B cell (primary cell): ENCODE measurements around the gene DDX28. TPM values are rescaled to one million over a fixed set of nuclear protein-coding genes. Genes with fewer than 3 reads are reported as not detected.

ENCODE experiments used
- ATAC-seq: fragments of 200-7000 bp; cut with Tn5 transposase; one replicate; pipeline ENCODE4 v1.10.0; 2021; ENCODE audit warnings: low read depth, mild to moderate bottlenecking, moderate number of reproducible peaks, moderate library complexity
- CTCF ChIA-PET: fragments of 350-600 bp; sonication (Branson Sonifier 250); formaldehyde crosslinking; loops from one replicate; lab custom pipeline; 2021; ENCODE audit warnings: antibody characterized with exemption, inconsistent platforms; lab: Charles Lee
- POLR2A ChIA-PET: fragments of 350-600 bp; sonication (Branson Sonifier 250); formaldehyde crosslinking; loops from one replicate; lab custom pipeline; 2021; ENCODE audit warnings: antibody characterized with exemption; lab: Charles Lee
- DNase-seq: peaks from one replicate; pipeline ENCODE4 v3.0.0; 2013
- H2AFZ ChIP-seq: 2 replicates; pipeline ENCODE4 v1.6.1; 2012; ENCODE audit warnings: mild to moderate bottlenecking, low read depth, low read length; ENCODE audit not compliant: insufficient read depth, poor library complexity, severe bottlenecking
- H3K27ac ChIP-seq, 2 donors: 1 replicate in 1 of 2; 2 replicates in 1 of 2; pipeline ENCODE4 v1.5.1; 2012 to 2013; ENCODE audit warnings: low read length in 2 of 2, mild to moderate bottlenecking in 2 of 2, moderate library complexity in 1 of 2
- H3K27me3 ChIP-seq, 4 experiments: fragments of 200-600 bp in 1 of 4; sonication (generic) in 1 of 4; replicated peaks in 1 of 4; 1 replicate in 2 of 4; 2 replicates in 2 of 4; pipeline versions ENCODE4 v1.6.1 to v1.7.0; 2013 to 2016; ENCODE audit warnings: low read length in 3 of 4, mild to moderate bottlenecking in 2 of 4, mixed read lengths in 1 of 4, moderate library complexity in 1 of 4; ENCODE audit not compliant: insufficient read depth in 4 of 4, control insufficient read depth in 3 of 4; ENCODE audit errors: control extremely low read depth in 1 of 4
- H3K36me3 ChIP-seq, 2 experiments: replicated peaks in 1 of 2; 1 replicate in 1 of 2; 2 replicates in 1 of 2; pipeline versions ENCODE4 v1.6.1 to v1.7.1; 2013; ENCODE audit warnings: low read length in 1 of 2; ENCODE audit not compliant: insufficient read depth in 2 of 2, control insufficient read depth in 1 of 2; ENCODE audit errors: control extremely low read depth in 1 of 2, extremely low read depth in 1 of 2
- H3K4me1 ChIP-seq, 2 donors: fragments of 200-600 bp in 1 of 2; sonication (generic) in 1 of 2; 1 replicate in 1 of 2; 2 replicates in 1 of 2; pipeline versions ENCODE4 v1.5.1 to v1.6.1; 2013 to 2017; ENCODE audit warnings: low read length in 2 of 2; ENCODE audit not compliant: control insufficient read depth in 2 of 2, insufficient read depth in 2 of 2
- H3K4me2 ChIP-seq: replicated peaks from 2 replicates; pipeline ENCODE3; 2012; ENCODE audit warnings: mild to moderate bottlenecking, low read depth, low read length; ENCODE audit not compliant: poor library complexity, severe bottlenecking
- H3K4me3 ChIP-seq, 5 experiments: fragments of 200-600 bp in 1 of 5; sonication (generic) in 1 of 5; 1 replicate in 3 of 5; 2 replicates in 2 of 5; pipeline versions ENCODE4 v1.5.1 to v1.7.0; 2011 to 2016; ENCODE audit warnings: low read length in 4 of 5, mild to moderate bottlenecking in 4 of 5, low read depth in 2 of 5, control low read depth in 1 of 5, moderate library complexity in 1 of 5; ENCODE audit not compliant: insufficient read depth in 1 of 5; ENCODE audit errors: control extremely low read depth in 1 of 5, extremely low read depth in 1 of 5
- H3K79me2 ChIP-seq: fragments of 200-600 bp; sonication (generic); one replicate; pipeline ENCODE4 v1.6.0; 2016; ENCODE audit warnings: low read length; ENCODE audit not compliant: control insufficient read depth, insufficient read depth
- H3K9ac ChIP-seq: fragments of 200-600 bp; sonication (generic); 2 replicates; pipeline ENCODE4 v1.6.1; 2017; ENCODE audit warnings: mild to moderate bottlenecking, low read length, moderate library complexity
- H3K9me3 ChIP-seq, 3 donors: one replicate each; pipeline versions ENCODE4 v1.6.1 to v1.7.1; 2013; ENCODE audit warnings: low read length in 2 of 3; ENCODE audit not compliant: control insufficient read depth in 2 of 3, insufficient read depth in 1 of 3; ENCODE audit errors: control extremely low read depth in 1 of 3
- H4K20me1 ChIP-seq: 2 replicates; pipeline ENCODE4 v1.6.0; 2012; ENCODE audit warnings: mild to moderate bottlenecking, low read length; ENCODE audit not compliant: insufficient read depth, control insufficient read depth, poor library complexity, severe bottlenecking
- H3K27ac Mint-ChIP-seq: one replicate; pipeline ENCODE4 v1.8.0; 2021; ENCODE audit warnings: mixed read lengths
- H3K27me3 Mint-ChIP-seq: one replicate; pipeline ENCODE4 v1.8.0; 2021; ENCODE audit warnings: mixed read lengths
- H3K4me1 Mint-ChIP-seq: one replicate; pipeline ENCODE4 v1.8.0; 2021; ENCODE audit warnings: mixed read lengths
- H3K4me3 Mint-ChIP-seq: one replicate; pipeline ENCODE4 v1.8.0; 2021; ENCODE audit warnings: mixed read lengths
- H3K9me3 Mint-ChIP-seq: one replicate; pipeline ENCODE4 v1.8.0; 2022; ENCODE audit warnings: mixed read lengths; ENCODE audit not compliant: insufficient read depth
- EZH2 ChIP-seq: IDR thresholded peaks from 2 replicates; pipeline ENCODE4 v1.6.1; 2012; ENCODE audit warnings: borderline replicate concordance, low read depth, mild to moderate bottlenecking, moderate library complexity, low read length; ENCODE audit not compliant: insufficient read depth, poor library complexity, severe bottlenecking
- WGBS: methylation state at CpG from one replicate; pipeline ENCODE4 v1.1.5; 2013; ENCODE audit warnings: missing lambda C conversion rate; ENCODE audit not compliant: insufficient coverage; 5-methylcytosine and 5-hydroxymethylcytosine counted together
- intact Hi-C: fragments of 100-400 bp; cut with micrococcal nuclease; formaldehyde crosslinking; loops from one replicate; pipeline ENCODE4 v1.10.0; 2022
- polyA plus RNA-seq: library from polyadenylated mRNA; depleted of rRNA; stranded (reverse); fragments of >200 nt; gene quantifications from 2 replicates; pipeline ENCODE4 v1.2.3, GENCODE V29; 2012
- total RNA-seq, 2 donors: library from RNA; stranded (reverse); fragments of 120-200 nt in 1 of 2; gene quantifications; 1 replicate in 1 of 2; 2 replicates in 1 of 2; pipeline versions ENCODE4 v1.2.3 to v1.2.4, GENCODE V29; 2013 to 2022
- TF ChIP-seq, protein P1 (sequence below): fragments of 200-600 bp; IDR thresholded peaks from one replicate; pipeline ENCODE4 v1.8.0; 2022; ENCODE audit warnings: antibody characterized with exemption, mild to moderate bottlenecking

The DDX28 gene
- total and polyA plus RNA-seq, 2 donors (not counting 1 experiment from before 2014, with no cell fraction given): 8.0 to 20.2 TPM

DNA sequence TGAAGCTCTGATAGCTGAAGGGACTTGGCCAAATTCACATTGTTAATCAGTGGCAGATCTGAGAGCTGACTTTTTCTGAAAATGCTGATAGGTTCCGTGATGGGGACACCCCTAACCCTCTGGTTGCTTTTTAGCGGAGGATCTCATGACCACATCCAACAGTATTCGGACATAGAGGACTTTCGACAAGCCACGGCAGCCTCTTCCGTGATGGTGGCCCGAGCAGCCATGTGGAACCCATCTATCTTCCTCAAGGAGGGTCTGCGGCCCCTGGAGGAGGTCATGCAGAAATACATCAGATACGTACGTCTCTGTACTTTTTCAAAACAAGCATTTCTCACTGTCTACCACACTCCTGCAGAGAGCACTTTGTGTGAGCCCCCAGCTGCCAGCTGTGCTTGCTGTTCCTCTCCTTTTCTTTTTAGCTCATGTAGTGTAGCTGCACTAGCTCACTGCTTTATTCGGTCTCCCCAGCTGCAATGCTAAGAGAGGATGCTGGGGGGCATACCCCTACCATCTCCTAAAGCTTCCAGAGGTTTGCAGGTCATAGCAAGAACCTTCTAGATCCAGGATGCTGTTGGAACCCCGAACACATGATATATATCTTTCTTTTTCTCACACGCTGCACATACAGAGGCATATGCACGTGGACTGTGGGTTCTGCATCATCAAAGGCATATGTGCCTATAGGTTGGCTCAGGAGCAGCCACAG, 47.9 kb upstream of the DDX28 start:
- H3K4me1 ChIP-seq: peaks cover 61 to 68% of the 10 kb centered on the region in 2 donors
- H3K4me3 Mint-ChIP-seq: peak overlapping the region; percentile 72
- peaks cover 5 to 79% of the 10 kb centered on the region in 2 experiments for H3K36me3 ChIP-seq
- no peak overlapping the region for H3K9ac ChIP-seq
- H3K27me3 Mint-ChIP-seq: no peaks in the 10 kb centered on the region
- no peaks in the 10 kb centered on the region for H3K9me3 Mint-ChIP-seq
- WGBS: 29% methylated on average over 14 of the region's 14 CpGs
- CTCF ChIA-PET: interaction anchor here (0.6 to 14.0 kb wide), 18 partner anchors 10 to 357 kb away, joined by 3 to 242 read pairs (median 5); partner anchors contain the start of genes NFATC3 and NRN1L
- peaks cover 45% of the 10 kb centered on the region for H4K20me1 ChIP-seq
- ATAC-seq: no peak
- DNase-seq: peak; percentile 49
- H3K4me3 ChIP-seq: peak overlapping the region in 1 of 5 experiments; percentile 7
- POLR2A ChIA-PET: interaction anchor here (0.7 to 4.7 kb wide), 3 partner anchors 9 to 1042 kb away, joined by 3 to 52 read pairs (median 6); partner anchors contain the start of gene NFATC3
- intact Hi-C loops: loop anchor here (1.0 to 2.0 kb wide), 2 partner anchors 14 to 45 kb away; partner anchors contain the start of gene NFATC3
- no peak overlapping the region for H2AFZ ChIP-seq
- peaks cover 60% of the 10 kb centered on the region for H3K79me2 ChIP-seq
- peaks cover 65% of the 10 kb centered on the region for H3K4me1 Mint-ChIP-seq
- H3K27me3 ChIP-seq: no peaks in the 10 kb centered on the region
- H3K27ac ChIP-seq: peak overlapping the region; percentile 62 to 65
- H3K9me3 ChIP-seq: peaks cover 0 to 4% (median 0%) of the 10 kb centered on the region in 3 donors
- H3K4me2 ChIP-seq: peak overlapping the region; percentile 61
- H3K27ac Mint-ChIP-seq: peak overlapping the region; percentile 86
- TF ChIP-seq, protein P1, sequence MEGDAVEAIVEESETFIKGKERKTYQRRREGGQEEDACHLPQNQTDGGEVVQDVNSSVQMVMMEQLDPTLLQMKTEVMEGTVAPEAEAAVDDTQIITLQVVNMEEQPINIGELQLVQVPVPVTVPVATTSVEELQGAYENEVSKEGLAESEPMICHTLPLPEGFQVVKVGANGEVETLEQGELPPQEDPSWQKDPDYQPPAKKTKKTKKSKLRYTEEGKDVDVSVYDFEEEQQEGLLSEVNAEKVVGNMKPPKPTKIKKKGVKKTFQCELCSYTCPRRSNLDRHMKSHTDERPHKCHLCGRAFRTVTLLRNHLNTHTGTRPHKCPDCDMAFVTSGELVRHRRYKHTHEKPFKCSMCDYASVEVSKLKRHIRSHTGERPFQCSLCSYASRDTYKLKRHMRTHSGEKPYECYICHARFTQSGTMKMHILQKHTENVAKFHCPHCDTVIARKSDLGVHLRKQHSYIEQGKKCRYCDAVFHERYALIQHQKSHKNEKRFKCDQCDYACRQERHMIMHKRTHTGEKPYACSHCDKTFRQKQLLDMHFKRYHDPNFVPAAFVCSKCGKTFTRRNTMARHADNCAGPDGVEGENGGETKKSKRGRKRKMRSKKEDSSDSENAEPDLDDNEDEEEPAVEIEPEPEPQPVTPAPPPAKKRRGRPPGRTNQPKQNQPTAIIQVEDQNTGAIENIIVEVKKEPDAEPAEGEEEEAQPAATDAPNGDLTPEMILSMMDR: no peak

DNA sequence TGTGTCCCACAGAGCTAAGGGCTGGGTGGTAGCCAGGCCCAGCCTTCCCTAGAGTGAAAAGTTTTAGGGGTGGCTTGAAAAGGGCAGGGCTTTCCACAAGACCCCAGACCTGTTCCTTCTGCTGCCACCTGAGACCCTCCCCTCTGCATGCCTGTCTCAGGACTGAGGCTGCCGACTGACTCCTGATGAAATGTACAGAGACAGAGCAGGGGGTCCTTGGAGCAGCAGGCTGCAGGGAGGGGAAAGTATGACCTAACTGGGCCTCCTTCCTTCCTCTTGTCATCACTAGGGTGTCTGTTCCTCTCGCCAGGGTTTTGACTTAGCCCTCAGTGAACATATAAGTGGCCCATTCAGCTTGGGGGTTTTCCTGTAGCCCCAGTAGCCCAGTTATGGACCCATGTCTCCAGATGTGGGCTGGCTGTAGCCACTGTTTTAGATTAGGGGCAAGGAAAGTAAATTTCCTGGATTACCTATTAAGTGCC, 47.3 kb upstream of the DDX28 start:
- Histone ChIP-seq H3K9ac (no peak overlapping the region), H2AFZ (no peak overlapping the region), H4K20me1 (peaks cover 51% of the 10 kb centered on the region), H3K4me1 (peaks cover 54 to 61% of the 10 kb centered on the region in 2 donors), H3K79me2 (peaks cover 57% of the 10 kb centered on the region), H3K4me2 (peak overlapping the region; percentile 61), H3K27me3 (no peaks in the 10 kb centered on the region), H3K27ac (peak overlapping the region; percentile 62 to 65), H3K9me3 (peaks cover 0 to 4% (median 0%) of the 10 kb centered on the region in 3 donors), H3K36me3 (peaks cover 7 to 79% of the 10 kb centered on the region in 2 experiments), H3K4me3 (no peak overlapping the region)
- DNase-seq (peak; percentile 46), ATAC-seq (no peak)
- Mint-ChIP-seq H3K4me3 (peak overlapping the region; percentile 72), H3K27me3 (no peaks in the 10 kb centered on the region), H3K27ac (peak overlapping the region; percentile 86), H3K9me3 (no peaks in the 10 kb centered on the region), H3K4me1 (peaks cover 58% of the 10 kb centered on the region)
- TF ChIP-seq, protein P1: no peak
- no peak for TF ChIP-seq EZH2
- CTCF ChIA-PET: interaction anchor here (0.6 to 14.0 kb wide), 14 partner anchors 9 to 254 kb away, joined by 3 to 242 read pairs (median 6); partner anchors contain the start of genes NFATC3 and NRN1L
- POLR2A ChIA-PET: interaction anchor here (0.6 to 4.7 kb wide), 4 partner anchors 14 to 1670 kb away, joined by 3 to 52 read pairs (median 9); partner anchors contain the start of gene NFATC3
- no CpG with 5 or more reads among the region's 2 CpGs for WGBS
- intact Hi-C loops: loop anchor here (1.0 to 2.0 kb wide), 2 partner anchors 15 to 46 kb away; partner anchors contain the start of gene NFATC3
